ENCODE results near the gene CDKN1C.

- TF ChIP-seq EZH2 (IDR thresholded peaks at IDR 0.05; ENCODE audit: insufficient read depth, poor library complexity, severe bottlenecking) (no peak), EZH2phosphoT487 (IDR thresholded peaks at IDR 0.05; ENCODE audit: insufficient read depth, low read depth) (no peak)
These were observed 768 bp upstream of the CDKN1C start for GRCh38 chr11:2886191-2886894.

Data from GM23248 (cell line).